Smooth muscle cell (in vitro differentiated cells): ENCODE results near the gene CALCR. TPM values are rescaled to one million over a fixed set of nuclear protein-coding genes. Genes with fewer than 3 reads are reported as not detected.

ENCODE experiments used
- DNase-seq: peaks from one replicate; lab custom pipeline; 2025; ENCODE audit not compliant: unreplicated experiment; lab: John Stamatoyannopoulos, UW
- H2AFZ ChIP-seq: fragments of 200-600 bp; sonication (generic); 2 replicates; pipeline ENCODE4 v1.6.0; 2016; ENCODE audit warnings: antibody characterized with exemption, low read depth, mild to moderate bottlenecking
- H3F3A ChIP-seq: fragments of 200-600 bp; sonication (generic); 2 replicates; pipeline ENCODE4 v1.6.0; 2017; ENCODE audit warnings: antibody characterized with exemption, low read depth
- H3K27ac ChIP-seq: fragments of 200-600 bp; sonication (generic); 2 replicates; pipeline ENCODE4 v1.5.1; 2016; ENCODE audit warnings: low read depth, mild to moderate bottlenecking
- H3K27me3 ChIP-seq: fragments of 200-600 bp; sonication (generic); 2 replicates; pipeline ENCODE4 v1.6.1; 2016; ENCODE audit warnings: low read depth, mild to moderate bottlenecking
- H3K36me3 ChIP-seq: fragments of 200-600 bp; sonication (generic); 2 replicates; pipeline ENCODE4 v1.5.1; 2016; ENCODE audit warnings: low read depth
- H3K4me1 ChIP-seq: fragments of 200-600 bp; sonication (generic); 2 replicates; pipeline ENCODE4 v1.5.1; 2016; ENCODE audit warnings: low read depth
- H3K4me2 ChIP-seq: fragments of 200-600 bp; sonication (generic); 2 replicates; pipeline ENCODE4 v1.6.0; 2016; ENCODE audit warnings: mild to moderate bottlenecking
- H3K4me3 ChIP-seq: fragments of 200-600 bp; sonication (generic); 2 replicates; pipeline ENCODE4 v1.5.1; 2016; ENCODE audit warnings: mild to moderate bottlenecking
- H3K79me2 ChIP-seq: fragments of 200-600 bp; sonication (generic); 2 replicates; pipeline ENCODE4 v1.6.0; 2016; ENCODE audit warnings: low read depth, mild to moderate bottlenecking
- H3K9ac ChIP-seq: fragments of 200-600 bp; sonication (generic); 2 replicates; pipeline ENCODE4 v1.6.0; 2016; ENCODE audit warnings: low read depth
- H3K9me3 ChIP-seq: fragments of 200-600 bp; sonication (generic); replicated peaks from 2 replicates; pipeline ENCODE4 v1.5.1; 2016; ENCODE audit warnings: low read depth
- H4K20me1 ChIP-seq: fragments of 200-600 bp; sonication (generic); 2 replicates; pipeline ENCODE4 v1.6.0; 2016; ENCODE audit warnings: low read depth
- CTCF ChIP-seq: fragments of 200-600 bp; sonication (generic); IDR thresholded peaks from 2 replicates; pipeline ENCODE4 v1.5.1; 2017; ENCODE audit warnings: borderline replicate concordance, mild to moderate bottlenecking, antibody characterized with exemption; ENCODE audit not compliant: insufficient read depth, poor library complexity, severe bottlenecking
- WGBS: methylation state at CpG from one replicate; pipeline ENCODE4 v1.1.7; 2016; ENCODE audit warnings: low lambda C conversion rate; 5-methylcytosine and 5-hydroxymethylcytosine counted together
- microRNA counts: library from miRNA; unstranded; fragments of <30 nt; microRNA quantifications from one replicate; lab custom pipeline; 2016
- microRNA-seq: library from miRNA; unstranded; fragments of <30 nt; microRNA quantifications from one replicate; pipeline ENCODE4, GENCODE V29; 2016; ENCODE audit warnings: borderline number of aligned reads
- polyA plus RNA-seq: library from polyadenylated mRNA; unstranded; fragments of >200 nt; fragmentation: Nextera tagmentation; extraction: Ambion mirVana; gene quantifications from 2 replicates; pipeline ENCODE4 v1.2.1, GENCODE V29; 2016
- small RNA-seq: library from RNA; depleted of rRNA; stranded (forward); fragments of <200 nt; gene quantifications from one replicate; pipeline ENCODE3, GENCODE V24; 2014
- total RNA-seq: library from RNA; depleted of rRNA; stranded (reverse); fragments of >200 nt; gene quantifications from 2 replicates; pipeline ENCODE4 v1.2.3, GENCODE V29; 2014

CALCR gene
- total and polyA plus RNA-seq, 2 experiments from 2014 or later, result not detected

- no peak for DNase-seq
- no peak overlapping the region for H3K9ac ChIP-seq
- no peak overlapping the region for H3K4me2 ChIP-seq
- H3K27ac ChIP-seq, result no peak overlapping the region
- no peak overlapping the region for H2AFZ ChIP-seq
- no peaks in the 10 kb centered on the region for H4K20me1 ChIP-seq
- H3F3A ChIP-seq, result no peaks in the 10 kb centered on the region
- 94% methylated on average over 3 of the region's 3 CpGs for WGBS
- no peaks in the 10 kb centered on the region for H3K79me2 ChIP-seq
- H3K4me1 ChIP-seq, result no peaks in the 10 kb centered on the region
- no peaks in the 10 kb centered on the region for H3K36me3 ChIP-seq
- no peaks in the 10 kb centered on the region for H3K9me3 ChIP-seq
- no peak overlapping the region for H3K4me3 ChIP-seq
- peaks cover 9% of the 10 kb centered on the region for H3K27me3 ChIP-seq
- no peak for TF ChIP-seq CTCF
Measured at GRCh38 chr7:93390660-93391059, 183.9 kb downstream of the CALCR start.

GRCh38 chr7:93382362-93382761 is 192.2 kb downstream of the CALCR start:
- Histone ChIP-seq H3K36me3 (no peaks in the 10 kb centered on the region), H4K20me1 (no peaks in the 10 kb centered on the region), H3K79me2 (no peaks in the 10 kb centered on the region), H3K27me3 (peaks cover 19% of the 10 kb centered on the region), H3K4me3 (no peak overlapping the region), H2AFZ (no peak overlapping the region), H3K9ac (no peak overlapping the region), H3K9me3 (no peaks in the 10 kb centered on the region), H3F3A (no peaks in the 10 kb centered on the region), H3K27ac (no peak overlapping the region), H3K4me2 (no peak overlapping the region), H3K4me1 (no peaks in the 10 kb centered on the region)
- WGBS, result 70% methylated on average over 3 of the region's 3 CpGs
- TF ChIP-seq CTCF, result no peak
- no peak for DNase-seq

GRCh38 chr7:93378131-93378760 is 196.3 kb downstream of the CALCR start:
- Histone ChIP-seq H3K4me1 (peaks cover 2% of the 10 kb centered on the region), H3K27me3 (no peaks in the 10 kb centered on the region), H3K4me3 (no peak overlapping the region), H3F3A (no peaks in the 10 kb centered on the region), H3K79me2 (no peaks in the 10 kb centered on the region), H2AFZ (no peak overlapping the region), H3K9ac (no peak overlapping the region), H3K27ac (no peak overlapping the region), H3K4me2 (no peak overlapping the region), H3K9me3 (no peaks in the 10 kb centered on the region), H4K20me1 (no peaks in the 10 kb centered on the region), H3K36me3 (no peaks in the 10 kb centered on the region)
- no peak for TF ChIP-seq CTCF
- no peak for DNase-seq
- WGBS, result 86% methylated on average over 6 of the region's 6 CpGs

GRCh38 chr7:93375603-93376002 is 198.9 kb downstream of the CALCR start:
- Histone ChIP-seq H3K4me1 (peaks cover 2% of the 10 kb centered on the region), H3K9ac (no peak overlapping the region), H3K4me2 (no peak overlapping the region), H3K36me3 (no peaks in the 10 kb centered on the region), H3K79me2 (no peaks in the 10 kb centered on the region), H4K20me1 (no peaks in the 10 kb centered on the region), H3K4me3 (no peak overlapping the region), H3K9me3 (no peaks in the 10 kb centered on the region), H3K27ac (no peak overlapping the region), H2AFZ (no peak overlapping the region), H3K27me3 (no peaks in the 10 kb centered on the region), H3F3A (no peaks in the 10 kb centered on the region)
- no peak for DNase-seq
- TF ChIP-seq CTCF, result no peak

MicroRNAs within 50 kb of the gene (microRNA counts, 767-probe panel; counts per million panel counts)
- 183 counts per million for microRNA hsa-miR-489 (lab: Ali Mortazavi, UCI)
- 183 counts per million for microRNA hsa-miR-653 (lab: Ali Mortazavi, UCI)

Small RNA genes within 50 kb of the gene (microRNA-seq; reads per million reads assigned to microRNA genes)
- not detected for gene MIR489
- 2.9 reads per million for gene MIR653

Small RNA genes within 50 kb of the gene (small RNA-seq; reads per million reads assigned to genes)
- gene MIR489, result 0.08 reads per million
- 0.16 reads per million for gene MIR653
